HepG2 (cell line): Measurements from ENCODE around the gene RGS7. TPM values are rescaled to one million over a fixed set of nuclear protein-coding genes. Genes with fewer than 3 reads are reported as not detected.

Source experiments
- ATAC-seq: fragments of 200-7000 bp; cut with Tn5 transposase; 3 replicates; pipeline ENCODE4 v1.9.1; 2020; ENCODE audit warnings: mild to moderate bottlenecking, moderate library complexity
- BruUV-seq: library from RNA; stranded (reverse); fragments of 400-500 nt; replicated peaks from 2 replicates; lab custom pipeline; 2021; lab: Mats Ljungman, UMichigan
- CTCF ChIA-PET: fragments of 300-600 bp; formaldehyde crosslinking; extraction: SDS; loops from one replicate; lab custom pipeline; 2021; ENCODE audit warnings: low total read pairs, inconsistent platforms, low intra/inter-chr PET ratio; lab: Yijun Ruan, JAX
- POLR2A ChIA-PET: fragments of 350-600 bp; sonication (Branson Sonifier 250); formaldehyde crosslinking; loops from one replicate; lab custom pipeline; 2020; ENCODE audit warnings: antibody characterized with exemption, inconsistent platforms; lab: Yijun Ruan, JAX
- DNase-seq: peaks from one replicate; pipeline ENCODE4 v3.0.0-alpha.2; 2015; ENCODE audit warnings: low spot score
- FAIRE-seq: peaks from 3 replicates; lab custom pipeline; 2011; peaks lifted over from hg19 to GRCh38; lab: Jason Lieb, UNC
- H2AFZ ChIP-seq: one replicate; pipeline ENCODE4 v1.6.1; 2011; ENCODE audit warnings: low read length, inconsistent platforms
- H3K27ac ChIP-seq: fragments of 300-600 bp; 3 replicates; pipeline ENCODE4 v1.8.0; 2011; ENCODE audit warnings: mixed run types, mild to moderate bottlenecking, mixed read lengths, low read length, inconsistent platforms; ENCODE audit not compliant: insufficient read depth; ENCODE audit errors: extremely low read length
- H3K27me3 ChIP-seq, 2 experiments: fragments of 200-600 bp in 1 of 2; 2 replicates in 1 of 2; 3 replicates in 1 of 2; pipeline versions ENCODE4 v1.6.0 to v1.8.0; 2011; ENCODE audit warnings: low read length in 2 of 2, mild to moderate bottlenecking in 2 of 2, moderate library complexity in 2 of 2, inconsistent platforms in 1 of 2; ENCODE audit not compliant: insufficient read depth in 2 of 2, control insufficient read depth in 1 of 2
- H3K36me3 ChIP-seq, 2 experiments: fragments of 200-600 bp in 1 of 2; replicated peaks in 1 of 2; 2 replicates in 1 of 2; 3 replicates in 1 of 2; pipeline versions ENCODE4 v1.5.1 to v1.8.0; 2011; ENCODE audit warnings: low read length in 2 of 2, inconsistent platforms in 1 of 2; ENCODE audit not compliant: insufficient read depth in 2 of 2, control insufficient read depth in 1 of 2
- H3K4me1 ChIP-seq: 2 replicates; pipeline ENCODE4 v1.5.1; 2012; ENCODE audit warnings: low read length, inconsistent platforms; ENCODE audit not compliant: insufficient read depth
- H3K4me2 ChIP-seq: 2 replicates; pipeline ENCODE4 v1.6.0; 2011; ENCODE audit warnings: low read depth, low read length, inconsistent platforms
- H3K4me3 ChIP-seq, 3 experiments: fragments of 200-600 bp in 1 of 3; sonication (generic), shearing (Covaris generic) in 1 of 3; replicated peaks in 1 of 3; 2 replicates each; pipeline ENCODE4 v1.5.1; 2011 to 2016; ENCODE audit warnings: low read length in 3 of 3, inconsistent platforms in 2 of 3, low read depth in 2 of 3, mild to moderate bottlenecking in 2 of 3, control low read depth in 1 of 3, mixed read lengths in 1 of 3; ENCODE audit not compliant: insufficient read depth in 1 of 3
- H3K79me2 ChIP-seq: one replicate; pipeline ENCODE4 v1.6.1; 2011; ENCODE audit warnings: low read length, inconsistent platforms; ENCODE audit not compliant: insufficient read depth
- H3K9ac ChIP-seq: 2 replicates; pipeline ENCODE4 v1.6.0; 2011; ENCODE audit warnings: mild to moderate bottlenecking, low read depth, low read length, inconsistent platforms; ENCODE audit not compliant: insufficient read depth
- H3K9me3 ChIP-seq: 2 replicates; pipeline ENCODE4 v1.5.1; 2012; ENCODE audit warnings: mild to moderate bottlenecking, low read length
- H4K20me1 ChIP-seq: 2 replicates; pipeline ENCODE4 v1.6.0; 2011; ENCODE audit warnings: inconsistent platforms, mild to moderate bottlenecking, low read length, moderate library complexity; ENCODE audit not compliant: insufficient read depth
- ATF3 ChIP-seq: sonication (generic); formaldehyde crosslinking; IDR thresholded peaks from 2 replicates; pipeline ENCODE4 v1.4.0; 2020; ENCODE audit warnings: missing genetic modification reagents
- CEBPB ChIP-seq: IDR thresholded peaks from 2 replicates; pipeline ENCODE4 v1.6.1; 2011; ENCODE audit warnings: low read depth, low read length, improper control_type of control experiment, borderline replicate concordance
- MAFG ChIP-seq: sonication (generic); formaldehyde crosslinking; IDR thresholded peaks from 2 replicates; pipeline ENCODE4 v1.5.1; 2020; ENCODE audit warnings: mild to moderate bottlenecking, missing genetic modification reagents
- MED8 ChIP-seq: sonication (generic); formaldehyde crosslinking; IDR thresholded peaks from 2 replicates; pipeline ENCODE4 v1.8.1; 2023; ENCODE audit warnings: mild to moderate bottlenecking, missing genetic modification reagents; ENCODE audit not compliant: insufficient replicate concordance
- PHF5A ChIP-seq: IDR thresholded peaks from one replicate; pipeline ENCODE4 v1.6.1; 2018; ENCODE audit warnings: low read depth, missing genetic modification reagents; ENCODE audit not compliant: unreplicated experiment
- RFX3 ChIP-seq: IDR thresholded peaks from 2 replicates; pipeline ENCODE4 v1.6.1; 2016; ENCODE audit warnings: missing biosample characterization, missing genetic modification reagents
- SOX5 ChIP-seq: IDR thresholded peaks from 2 replicates; pipeline ENCODE4 v1.6.1; 2016; ENCODE audit warnings: borderline replicate concordance
- TERF1 ChIP-seq: sonication (generic); formaldehyde crosslinking; IDR thresholded peaks from 2 replicates; pipeline ENCODE4 v1.8.0; 2022; ENCODE audit warnings: mild to moderate bottlenecking, missing genetic modification reagents, moderate library complexity
- ZBTB10 ChIP-seq: sonication (generic); formaldehyde crosslinking; IDR thresholded peaks from 2 replicates; pipeline ENCODE4 v1.4.0; 2020; ENCODE audit warnings: missing genetic modification reagents, borderline replicate concordance
- ZEB1 ChIP-seq: IDR thresholded peaks from 2 replicates; pipeline ENCODE4 v1.6.1; 2012; ENCODE audit warnings: mild to moderate bottlenecking, low read depth, inconsistent platforms; ENCODE audit not compliant: insufficient replicate concordance
- ZMAT5 ChIP-seq: sonication (generic); formaldehyde crosslinking; IDR thresholded peaks from 2 replicates; pipeline ENCODE4 v1.5.0; 2020; ENCODE audit warnings: mild to moderate bottlenecking, low read depth, missing genetic modification reagents, borderline replicate concordance
- ZNF20 ChIP-seq: sonication (generic); formaldehyde crosslinking; IDR thresholded peaks from 2 replicates; pipeline ENCODE4 v1.4.0; 2020; ENCODE audit warnings: mild to moderate bottlenecking, moderate library complexity, missing genetic modification reagents
- ZNF547 ChIP-seq: sonication (generic); formaldehyde crosslinking; IDR thresholded peaks from 2 replicates; pipeline ENCODE4 v1.5.1; 2020; ENCODE audit warnings: mild to moderate bottlenecking, missing genetic modification reagents
- WGBS: methylation state at CpG from one replicate; pipeline ENCODE4 v1.1.6; 2017; ENCODE audit warnings: low lambda C conversion rate; 5-methylcytosine and 5-hydroxymethylcytosine counted together
- in situ Hi-C: cut with HindIII; loops from 2 replicates; pipeline ENCODE4 v1.10.0; 2017; ENCODE audit warnings: low pct_unique_long_range_greater_than_20kb; ENCODE audit not compliant: extremely low pct_ligation_motif_present
- intact Hi-C: fragments of 100-400 bp; cut with micrococcal nuclease; formaldehyde crosslinking; loops from one replicate; pipeline ENCODE4 v1.10.0; 2022; ENCODE audit not compliant: unreplicated experiment
- polyA plus RNA-seq, 8 experiments: library from polyadenylated mRNA; depleted of rRNA in 3 of 8; stranded (reverse) in 7 of 8; unstranded in 1 of 8; fragments of >200 nt; fragmentation: Illumina TruSeq in 4 of 8; extraction: Trizol in 4 of 8; gene quantifications; 2 replicates each; pipeline versions ENCODE4 v1.2.1 to v1.2.3, GENCODE V29; 2011 to 2016; ENCODE audit warnings: low read depth in 4 of 8, missing spikeins in 1 of 8, mixed read lengths in 1 of 8; ENCODE audit not compliant: insufficient read depth in 1 of 8
- total RNA-seq, 5 experiments: library from RNA; depleted of rRNA; stranded (reverse); fragments of >200 nt; fragmentation: Illumina TruSeq; extraction: Trizol; gene quantifications; 2 replicates each; pipeline ENCODE4 v1.2.3, GENCODE V29; 2016; ENCODE audit warnings: low read depth in 1 of 5

RGS7 gene
- total and polyA plus RNA-seq, 2 of the 13 experiments (the other 11 are each of a cell fraction or from before 2014, with no cell fraction given) = not detected

- Histone ChIP-seq H3K9me3 (no peaks in the 10 kb centered on the region), H4K20me1 (no peaks in the 10 kb centered on the region), H3K4me3 (no peak overlapping the region), H3K79me2 (no peaks in the 10 kb centered on the region), H3K4me1 (no peaks in the 10 kb centered on the region), H3K27ac (no peak overlapping the region), H3K27me3 (no peaks in the 10 kb centered on the region), H3K9ac (no peak overlapping the region), H3K36me3 (no peaks in the 10 kb centered on the region), H3K4me2 (no peak overlapping the region), H2AFZ (no peak overlapping the region)
- ATAC-seq (no peak), FAIRE-seq (no peak), DNase-seq (no peak)
- TF ChIP-seq ZNF547 (CRISPR knock-in tag) (no peak), ZMAT5 (CRISPR knock-in tag) (no peak), ZEB1 (no peak), SOX5 (CRISPR knock-in tag) (no peak), ATF3 (CRISPR knock-in tag) (no peak), CEBPB (no peak), TERF1 (CRISPR knock-in tag) (no peak), PHF5A (CRISPR knock-in tag) (no peak), MAFG (CRISPR knock-in tag) (no peak), MED8 (no peak), ZBTB10 (no peak), ZNF20 (no peak), RFX3 (CRISPR knock-in tag) (no peak)
- intact Hi-C loops (no loop called here), in situ Hi-C loops (loop anchor here (5.0 to 10.0 kb wide), 2 partner anchors 213 to 751 kb away; no protein-coding TSS in a partner anchor)
- POLR2A ChIA-PET = no interaction called here
- 0% methylated on average over 3 of the region's 3 CpGs for WGBS
- CTCF ChIA-PET = no interaction called here
- no TSS peak for BruUV-seq
Measured at GRCh38 chr1:240734001-240734400, 623.0 kb downstream of the RGS7 start.
